Measurements from ENCODE around the gene TTC39B.
A peak's percentile ranks its signal among the peaks of the same experiment; 100 is the strongest.

TTC39B gene

DNA sequence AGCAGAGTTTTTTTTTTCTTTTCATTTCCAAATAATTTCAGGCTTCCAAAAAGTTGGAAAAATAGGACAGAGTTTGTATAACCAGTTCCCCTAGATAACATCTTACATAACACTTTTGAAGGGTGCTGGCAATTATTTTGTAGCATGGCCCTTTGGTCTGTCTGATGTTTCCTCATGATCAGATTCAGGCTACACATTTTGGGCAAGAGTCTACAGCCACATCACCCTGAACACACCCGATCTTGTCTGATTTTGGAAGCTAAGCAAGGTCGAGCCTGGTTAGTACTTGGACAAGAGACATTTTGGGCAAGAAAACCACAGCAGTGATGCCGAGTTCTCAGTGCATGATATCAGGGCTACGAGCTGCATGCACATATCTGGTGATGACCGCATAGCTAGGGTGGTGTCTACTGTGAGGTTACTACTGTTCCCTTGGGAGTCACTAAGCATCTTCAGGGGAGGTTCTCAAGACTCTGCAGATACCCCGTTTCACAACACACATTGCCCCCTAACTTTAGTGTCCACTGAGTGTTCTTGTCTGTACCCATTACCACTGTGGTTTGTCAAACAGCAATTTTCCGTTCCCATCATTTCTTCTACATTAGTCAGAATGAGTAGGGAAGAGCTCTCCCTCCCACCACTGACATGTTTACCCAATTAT is 86.2 kb downstream of the TTC39B start:
- TF ChIP-seq CTCF (IDR thresholded peaks at IDR 0.05; ENCODE audit: insufficient read depth, low read depth, low read length, missing control alignments) = no peak
- H3K4me3 ChIP-seq (ENCODE audit: low read depth, low read length) = no peak overlapping the region
- no peak for DNase-seq (ENCODE audit: low read depth)

GRCh38 chr9:15219546-15219945 is 87.5 kb downstream of the TTC39B start:
- no peak for TF ChIP-seq CTCF (IDR thresholded peaks at IDR 0.05; ENCODE audit: insufficient read depth, low read depth, low read length, missing control alignments)
- DNase-seq (ENCODE audit: low read depth) = no peak
- no peak overlapping the region for H3K4me3 ChIP-seq (ENCODE audit: low read depth, low read length)

- DNase-seq (ENCODE audit: low read depth) = no peak
- TF ChIP-seq CTCF (IDR thresholded peaks at IDR 0.05; ENCODE audit: insufficient read depth, low read depth, low read length, missing control alignments) = no peak
- H3K4me3 ChIP-seq (ENCODE audit: low read depth, low read length) = no peak overlapping the region
Measured at GRCh38 chr9:15218994-15219393, 88.0 kb downstream of the TTC39B start.

- DNase-seq (ENCODE audit: low read depth) = no peak
- TF ChIP-seq CTCF (IDR thresholded peaks at IDR 0.05; ENCODE audit: insufficient read depth, low read depth, low read length, missing control alignments) = no peak
- no peak overlapping the region for H3K4me3 ChIP-seq (ENCODE audit: low read depth, low read length)
Measured at GRCh38 chr9:15213249-15213648, 93.8 kb downstream of the TTC39B start.

GRCh38 chr9:15211815-15212495 is 95.1 kb downstream of the TTC39B start:
- TF ChIP-seq CTCF (IDR thresholded peaks at IDR 0.05; ENCODE audit: insufficient read depth, low read depth, low read length, missing control alignments) = no peak
- no peak for DNase-seq (ENCODE audit: low read depth)
- no peak overlapping the region for H3K4me3 ChIP-seq (ENCODE audit: low read depth, low read length)

DNA sequence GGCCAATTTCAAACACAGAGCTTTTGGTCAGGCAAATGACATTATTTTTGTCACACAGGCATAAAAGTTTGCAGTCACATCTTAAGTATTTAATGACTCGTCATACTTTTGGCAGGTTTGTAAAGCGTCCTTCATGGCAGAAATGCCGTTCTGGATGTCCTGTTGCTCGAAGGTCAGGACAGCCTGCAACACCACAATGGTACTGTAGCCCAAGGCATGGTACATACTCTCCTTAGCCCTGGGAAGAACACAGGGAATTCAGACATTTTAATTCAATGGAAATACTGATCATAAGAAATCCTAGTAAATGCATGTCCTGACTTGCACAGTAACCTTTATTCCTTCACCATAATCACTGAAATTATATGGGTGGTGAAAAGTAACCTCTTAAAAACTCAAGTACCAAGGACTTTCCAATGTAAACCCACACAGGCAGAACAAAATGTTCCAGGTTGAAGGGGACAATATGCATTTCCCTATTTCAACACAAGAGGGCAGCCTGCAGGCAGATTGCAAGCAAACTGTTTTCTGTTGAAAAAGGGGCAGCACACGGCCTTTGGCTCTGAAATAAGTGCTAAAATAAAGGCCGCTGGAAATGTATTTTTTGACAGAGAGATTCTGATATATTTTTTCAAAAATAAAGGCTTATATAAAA is 95.7 kb downstream of the TTC39B start:
- peak; percentile 79 for DNase-seq (ENCODE audit: low read depth)
- peak; percentile 80 for TF ChIP-seq CTCF (IDR thresholded peaks at IDR 0.05; ENCODE audit: insufficient read depth, low read depth, low read length, missing control alignments)
- no peak overlapping the region for H3K4me3 ChIP-seq (ENCODE audit: low read depth, low read length)
